Activated T-cell treated with anti-CD3 and anti-CD28 coated beads, Interleukin-2, amount 50 U/mL, for 4 hours (primary cell): Measurements from ENCODE around the gene NACC2. TPM values are rescaled to one million over a fixed set of nuclear protein-coding genes. Genes with fewer than 3 reads are reported as not detected.

Source experiments
- ATAC-seq, 2 donors: fragments of 200-7000 bp; cut with Tn5 transposase; one replicate each; pipeline ENCODE4 v1.10.0; 2021
- DNase-seq: peaks from one replicate; pipeline ENCODE4 v3.0.0-alpha.2; 2020
- H3K27me3 Mint-ChIP-seq: one replicate; pipeline ENCODE4 v1.8.0; 2021; ENCODE audit warnings: low read depth, mixed read lengths
- H3K36me3 Mint-ChIP-seq: one replicate; pipeline ENCODE4 v1.8.0; 2022; ENCODE audit warnings: mixed read lengths; ENCODE audit not compliant: insufficient read depth
- H3K4me1 Mint-ChIP-seq: one replicate; pipeline ENCODE4 v1.8.0; 2021; ENCODE audit warnings: low read depth, mixed read lengths
- H3K4me3 Mint-ChIP-seq: one replicate; pipeline ENCODE4 v1.8.0; 2021; ENCODE audit warnings: mild to moderate bottlenecking, moderate library complexity, mixed read lengths
- H3K9me3 Mint-ChIP-seq: one replicate; pipeline ENCODE4 v1.8.0; 2021; ENCODE audit warnings: mixed read lengths
- total RNA-seq, 3 donors: library from RNA; stranded (reverse); gene quantifications; one replicate each; pipeline ENCODE4 v1.2.1, GENCODE V29; 2021

The NACC2 gene
- total RNA-seq, 3 donors from 2014 or later: 5.9 to 6.2 (median 6.0) TPM

DNA sequence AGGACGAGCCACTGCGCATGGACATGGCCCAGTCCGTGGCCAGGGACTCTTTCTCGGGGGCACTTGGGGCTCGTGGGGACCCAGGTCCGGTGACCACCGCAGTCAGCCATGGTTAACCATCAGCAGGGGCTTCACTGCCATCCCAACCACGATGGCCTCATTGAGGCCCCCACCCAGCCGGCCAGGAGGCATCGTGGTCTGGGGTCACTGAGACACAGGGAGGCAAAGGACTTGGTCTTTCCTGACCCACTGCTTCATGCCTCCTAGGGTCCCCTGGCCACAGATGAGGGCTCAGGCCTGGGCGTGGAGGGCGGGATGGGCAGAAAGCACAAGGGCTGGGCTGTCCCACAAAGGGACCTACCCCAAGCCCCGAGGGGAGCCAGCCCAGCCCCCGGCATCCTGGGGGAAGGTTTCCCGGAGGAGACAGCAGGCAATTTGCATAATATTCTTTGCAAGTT, 6.6 kb downstream of the NACC2 start:
- no peak overlapping the region for H3K4me3 Mint-ChIP-seq
- no peak for DNase-seq

DNA sequence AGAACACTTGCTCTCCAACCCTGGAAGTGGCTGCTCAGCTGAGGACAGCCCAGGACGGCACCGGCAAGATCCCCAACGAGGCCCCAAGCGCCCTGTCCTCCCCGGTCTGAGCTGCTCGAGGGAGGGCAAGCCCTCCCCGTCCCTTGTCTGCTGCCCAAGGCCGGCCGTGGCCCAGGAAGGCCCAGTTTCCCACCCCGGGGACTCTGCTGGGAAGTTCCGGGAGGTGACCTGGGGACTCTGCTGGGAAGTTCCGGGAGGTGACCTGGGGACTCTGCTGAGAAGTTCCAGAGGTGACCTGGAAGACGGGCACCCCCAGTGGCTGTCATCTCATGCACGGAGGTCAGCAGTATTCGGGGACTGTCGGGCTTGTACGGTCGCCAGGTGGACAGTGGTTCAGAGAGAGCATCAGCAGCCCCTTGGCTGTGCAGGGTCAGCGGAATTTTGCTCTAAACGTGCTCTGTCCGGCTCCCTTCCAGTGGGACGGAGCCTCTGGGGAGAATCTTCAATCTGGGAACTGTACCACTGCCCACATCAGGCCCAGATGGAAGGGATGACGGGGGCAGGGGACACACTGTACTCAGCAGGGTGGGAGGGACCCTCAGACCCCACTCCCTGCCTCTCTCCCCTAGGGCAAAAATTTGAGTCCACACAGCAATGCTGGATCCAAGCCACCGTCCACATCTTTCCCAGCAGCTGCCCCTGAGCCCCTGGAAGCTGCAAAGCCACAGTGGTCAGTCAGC, 7.2 kb downstream of the NACC2 start:
- H3K4me1 Mint-ChIP-seq: peaks cover 12% of the 10 kb centered on the region
- H3K4me3 Mint-ChIP-seq: no peak overlapping the region
- H3K27me3 Mint-ChIP-seq: no peaks in the 10 kb centered on the region
- no peaks in the 10 kb centered on the region for H3K9me3 Mint-ChIP-seq
- DNase-seq: no peak
- no peaks in the 10 kb centered on the region for H3K36me3 Mint-ChIP-seq
- ATAC-seq: no peak

More for the DNA sequence above, 6.6 kb downstream of the NACC2 start:
- H3K9me3 Mint-ChIP-seq: no peaks in the 10 kb centered on the region
- H3K27me3 Mint-ChIP-seq: no peaks in the 10 kb centered on the region
- ATAC-seq: no peak
- H3K4me1 Mint-ChIP-seq: peaks cover 15% of the 10 kb centered on the region
- H3K36me3 Mint-ChIP-seq: no peaks in the 10 kb centered on the region

DNA sequence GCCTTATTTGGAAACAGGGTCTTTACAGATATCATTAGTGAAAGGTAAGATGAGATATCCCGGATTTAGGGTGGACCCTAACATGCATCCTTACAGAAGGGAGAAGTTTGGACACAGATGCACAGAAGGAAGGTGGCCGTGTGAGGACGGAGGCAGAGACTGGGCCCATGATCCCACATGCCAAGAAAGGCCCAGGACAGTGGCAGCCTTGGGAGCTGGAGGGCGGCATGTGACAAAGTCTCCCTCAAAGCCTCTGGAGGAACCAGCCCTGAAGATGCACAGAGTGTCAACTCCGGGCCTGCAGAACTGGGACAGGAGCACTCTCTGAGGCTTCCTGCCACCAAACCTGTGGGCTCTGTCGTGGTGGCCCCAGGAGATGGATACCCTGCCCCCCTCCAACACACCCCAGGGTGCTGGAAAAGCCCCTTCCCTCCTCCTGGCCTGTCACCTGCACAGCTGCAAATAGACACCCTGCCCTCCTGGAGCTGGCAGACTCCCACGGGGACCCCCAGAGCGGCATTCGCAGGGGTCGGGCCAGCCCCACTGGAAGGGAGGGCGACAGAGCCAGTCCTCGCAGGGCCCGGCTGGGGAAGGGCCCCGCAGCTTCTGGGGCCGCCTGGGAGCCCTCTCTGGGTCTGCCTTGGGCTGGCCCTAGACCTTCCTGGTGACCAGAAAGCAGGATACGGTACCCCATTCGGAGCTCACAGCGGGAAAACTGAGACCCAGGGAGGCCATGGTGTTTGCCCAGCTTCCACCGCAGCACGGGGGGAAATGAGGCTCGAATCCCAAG, 7.9 kb downstream of the NACC2 start:
- Mint-ChIP-seq H3K9me3 (no peaks in the 10 kb centered on the region), H3K4me1 (peaks cover 11% of the 10 kb centered on the region), H3K36me3 (peaks cover 2% of the 10 kb centered on the region), H3K27me3 (no peaks in the 10 kb centered on the region), H3K4me3 (no peak overlapping the region)
- DNase-seq (no peak), ATAC-seq (no peak)

DNA sequence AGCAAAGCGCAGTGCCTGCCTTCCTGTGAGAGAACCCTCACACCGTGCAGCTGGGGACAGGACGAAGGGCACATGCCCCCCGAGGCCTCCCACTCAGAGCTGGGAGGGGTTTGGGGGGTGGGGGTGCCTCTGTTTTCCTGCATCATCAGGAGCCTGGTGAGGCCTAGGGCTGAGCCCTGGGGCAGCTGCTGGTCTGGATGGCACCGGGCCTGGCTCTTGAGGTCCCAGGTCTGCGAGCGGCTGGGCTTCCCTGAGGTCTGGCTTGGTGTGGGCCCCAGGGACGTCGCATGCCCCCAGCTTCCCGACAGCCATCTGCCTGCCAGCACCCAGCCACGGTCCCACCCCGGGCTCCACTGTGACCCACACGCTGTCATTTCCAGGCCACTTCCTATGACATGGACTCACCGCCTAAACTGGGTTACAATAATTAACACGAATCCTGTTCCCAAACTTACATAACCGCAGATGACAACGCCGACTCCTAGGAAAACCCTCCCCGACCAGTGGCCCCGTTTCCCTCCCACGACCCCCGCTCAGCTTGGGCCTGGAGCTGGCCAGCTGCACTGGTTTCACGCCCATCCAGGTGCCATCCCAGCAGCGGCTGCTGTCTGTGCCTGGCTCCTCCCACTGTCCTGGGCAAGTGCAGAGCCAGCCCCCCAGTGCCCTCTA, 8.7 kb downstream of the NACC2 start:
- peaks cover 2% of the 10 kb centered on the region for H3K36me3 Mint-ChIP-seq
- DNase-seq (no peak), ATAC-seq (no peak)

DNA sequence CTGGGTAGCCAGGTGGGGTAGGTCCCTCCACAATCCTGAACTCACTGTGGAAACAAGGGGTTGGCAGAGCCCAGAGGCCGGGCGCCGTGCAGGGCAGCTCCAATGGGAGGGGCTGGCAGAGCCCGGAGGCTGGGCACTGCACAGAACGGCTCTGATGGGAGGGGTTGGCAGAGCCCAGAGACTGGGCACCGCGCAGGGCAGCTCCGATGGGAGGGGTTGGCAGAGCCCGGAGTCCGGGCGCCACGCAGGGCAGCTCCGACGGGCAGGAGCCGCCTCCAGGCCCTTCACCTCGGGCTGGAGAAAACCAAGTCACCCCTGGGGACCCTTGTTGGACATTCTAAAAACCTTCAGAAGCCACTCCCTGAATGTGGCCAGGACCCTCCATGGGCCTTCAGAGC, 9.3 kb downstream of the NACC2 start:
- Mint-ChIP-seq H3K4me1 (peaks cover 11% of the 10 kb centered on the region), H3K36me3 (peaks cover 2% of the 10 kb centered on the region), H3K4me3 (no peak overlapping the region), H3K27me3 (no peaks in the 10 kb centered on the region), H3K9me3 (no peaks in the 10 kb centered on the region)
- no peak for ATAC-seq
- DNase-seq: no peak

More for the DNA sequence above, 8.7 kb downstream of the NACC2 start:
- no peaks in the 10 kb centered on the region for H3K27me3 Mint-ChIP-seq
- H3K4me3 Mint-ChIP-seq: no peak overlapping the region
- no peaks in the 10 kb centered on the region for H3K9me3 Mint-ChIP-seq
- H3K4me1 Mint-ChIP-seq: peaks cover 11% of the 10 kb centered on the region

DNA sequence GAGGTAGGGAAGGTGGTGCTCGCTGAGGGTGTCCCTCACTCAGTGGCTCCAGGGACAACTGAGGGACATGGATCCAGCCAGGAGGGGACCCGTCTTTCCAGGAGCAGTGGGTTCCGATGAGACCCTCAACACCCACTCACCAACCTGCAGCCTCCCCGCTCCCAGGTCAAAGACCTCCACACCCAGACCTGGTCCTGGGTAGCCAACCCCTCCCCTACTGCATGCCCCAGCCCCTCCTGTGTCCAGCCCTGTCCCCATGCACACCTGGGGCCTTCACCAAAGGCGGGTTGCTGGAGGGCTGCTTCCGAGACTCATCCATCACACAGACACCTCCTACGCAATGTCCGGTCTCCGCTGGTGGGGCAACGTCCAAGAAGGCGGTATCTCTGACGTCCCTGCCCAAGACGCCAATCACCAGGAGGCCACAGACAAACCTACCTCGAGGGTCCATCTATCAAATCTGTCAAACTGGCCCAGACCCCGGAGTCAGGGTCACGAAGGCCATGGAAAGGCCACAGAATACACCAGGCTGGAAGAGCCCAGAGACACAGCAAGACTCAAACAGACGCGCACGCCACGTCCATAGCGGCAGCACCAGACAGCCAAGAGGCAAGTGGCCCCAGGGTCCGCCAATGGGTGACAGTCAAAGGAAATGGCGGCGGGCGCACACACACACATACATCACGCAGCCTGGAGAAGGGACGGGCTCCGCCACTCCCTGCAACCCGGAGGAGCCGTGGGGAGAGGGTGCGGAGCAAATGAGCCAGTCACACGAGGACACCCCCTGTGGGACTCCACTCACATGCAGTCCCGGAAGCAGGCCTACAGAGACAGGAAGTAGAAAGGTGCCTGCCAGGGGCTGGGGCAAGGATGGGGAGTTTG, 10.8 kb downstream of the NACC2 start:
- ATAC-seq (no peak), DNase-seq (no peak)
- peaks cover 5% of the 10 kb centered on the region for H3K4me1 Mint-ChIP-seq
- H3K9me3 Mint-ChIP-seq: no peaks in the 10 kb centered on the region
- no peak overlapping the region for H3K4me3 Mint-ChIP-seq
- H3K36me3 Mint-ChIP-seq: peaks cover 2% of the 10 kb centered on the region
- no peaks in the 10 kb centered on the region for H3K27me3 Mint-ChIP-seq

DNA sequence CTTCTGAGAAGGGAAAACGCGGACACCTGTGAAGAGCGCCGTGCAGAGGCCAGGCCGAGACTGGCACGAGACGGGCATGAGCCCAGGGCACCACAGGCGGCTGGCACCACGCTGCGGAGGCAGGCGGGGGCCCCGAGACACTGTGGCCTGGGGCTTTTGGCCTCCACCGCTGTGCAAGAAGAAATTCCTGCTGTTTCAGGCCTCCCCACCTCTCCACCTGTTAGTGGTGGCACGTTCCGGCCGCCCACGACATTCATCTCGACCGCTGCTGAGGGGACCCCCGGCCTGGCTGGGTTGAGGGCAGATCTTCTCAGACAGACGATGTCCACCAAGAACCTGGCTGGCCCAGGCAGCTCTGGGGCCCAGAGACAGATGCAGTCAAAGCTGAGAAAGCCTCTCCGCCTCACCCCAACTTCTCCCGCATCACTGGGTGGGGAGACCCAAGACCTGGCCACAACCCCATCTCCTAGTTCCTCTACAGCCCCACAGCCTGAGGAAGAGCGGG, 11.5 kb downstream of the NACC2 start:
- DNase-seq: no peak
- H3K36me3 Mint-ChIP-seq: peaks cover 2% of the 10 kb centered on the region
- H3K4me1 Mint-ChIP-seq: peaks cover 5% of the 10 kb centered on the region
- H3K27me3 Mint-ChIP-seq: no peaks in the 10 kb centered on the region
- H3K4me3 Mint-ChIP-seq: no peak overlapping the region
- no peaks in the 10 kb centered on the region for H3K9me3 Mint-ChIP-seq
- ATAC-seq: no peak

DNA sequence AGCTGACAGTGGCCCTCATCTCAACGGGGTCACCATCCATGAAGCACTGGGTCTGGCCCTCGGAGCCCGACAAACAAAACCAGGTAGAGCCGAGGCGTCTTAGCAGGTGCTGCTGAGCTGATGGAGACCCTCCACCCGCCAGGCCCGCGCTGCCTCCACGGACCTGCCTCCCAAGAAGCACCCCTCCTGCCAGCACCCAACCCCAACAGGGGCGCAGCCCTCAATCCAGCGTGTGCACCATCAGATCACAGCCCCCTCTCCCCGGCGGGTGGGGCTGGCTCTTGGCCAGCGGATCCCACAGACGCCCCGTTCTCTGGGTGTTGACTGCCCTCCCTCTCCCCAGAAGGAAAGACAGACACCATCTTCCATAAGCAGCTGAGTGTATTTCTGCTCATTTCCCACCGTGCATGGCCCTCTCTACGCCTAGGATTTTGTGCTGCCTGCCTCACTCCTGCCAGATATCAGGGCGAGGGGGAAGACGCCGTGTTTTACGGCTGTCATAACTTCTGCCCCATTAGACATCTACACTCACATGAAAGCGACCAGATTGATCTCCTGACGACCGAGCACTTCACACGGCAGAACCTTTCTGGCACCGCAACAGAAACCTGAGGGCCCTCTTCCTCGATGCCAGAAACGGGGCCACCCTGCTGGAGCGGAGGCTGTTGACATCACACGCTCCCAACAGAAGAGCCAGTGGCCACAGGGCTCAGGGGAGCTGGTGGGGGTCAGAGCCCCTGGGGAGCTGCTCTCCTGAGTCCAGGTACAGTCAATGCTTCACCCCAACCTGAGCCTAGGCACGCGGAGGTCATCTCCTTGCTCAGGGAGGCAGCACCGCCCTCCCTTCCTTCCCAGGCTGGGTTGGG, 12.4 kb downstream of the NACC2 start:
- Mint-ChIP-seq H3K27me3 (no peaks in the 10 kb centered on the region), H3K4me1 (peaks cover 5% of the 10 kb centered on the region), H3K4me3 (no peak overlapping the region), H3K36me3 (peaks cover 2% of the 10 kb centered on the region), H3K9me3 (no peaks in the 10 kb centered on the region)
- DNase-seq: no peak
- no peak for ATAC-seq

DNA sequence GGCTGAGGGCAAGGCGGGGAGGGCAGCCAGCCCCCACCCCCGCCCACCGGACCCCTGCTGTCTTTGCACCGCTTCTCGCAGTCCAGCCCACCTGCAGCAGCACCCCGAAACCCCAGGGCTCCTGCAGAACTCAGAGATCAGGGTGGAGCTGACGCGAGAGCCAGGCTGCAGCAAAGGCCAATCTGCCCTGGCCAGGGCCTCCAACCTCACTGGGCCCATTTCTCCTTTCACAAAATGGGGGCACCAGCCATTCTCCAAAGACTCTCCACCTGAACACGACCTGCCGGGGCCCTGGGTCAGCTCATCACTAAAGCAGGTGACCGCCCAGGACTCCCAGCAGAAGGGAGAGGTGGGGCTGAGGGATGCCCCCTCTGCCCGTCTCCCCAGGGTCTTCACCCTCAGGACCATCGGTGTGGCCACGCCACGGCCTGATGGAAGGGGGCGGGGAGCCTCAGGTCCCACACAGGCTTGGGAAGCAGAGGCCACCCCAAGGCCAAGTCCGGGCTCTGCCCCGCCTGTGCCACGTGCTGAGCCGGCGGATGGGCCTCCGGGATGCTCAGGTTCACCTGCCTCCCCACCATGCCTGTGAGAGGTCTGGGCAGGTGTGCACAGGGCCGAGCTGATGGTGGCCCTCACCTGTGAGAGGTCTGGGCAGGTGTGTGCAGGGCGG, 13.1 kb downstream of the NACC2 start:
- Mint-ChIP-seq H3K9me3 (no peaks in the 10 kb centered on the region), H3K4me3 (no peak overlapping the region), H3K36me3 (peaks cover 2% of the 10 kb centered on the region), H3K4me1 (peaks cover 8% of the 10 kb centered on the region), H3K27me3 (no peaks in the 10 kb centered on the region)
- ATAC-seq: no peak
- DNase-seq: no peak

DNA sequence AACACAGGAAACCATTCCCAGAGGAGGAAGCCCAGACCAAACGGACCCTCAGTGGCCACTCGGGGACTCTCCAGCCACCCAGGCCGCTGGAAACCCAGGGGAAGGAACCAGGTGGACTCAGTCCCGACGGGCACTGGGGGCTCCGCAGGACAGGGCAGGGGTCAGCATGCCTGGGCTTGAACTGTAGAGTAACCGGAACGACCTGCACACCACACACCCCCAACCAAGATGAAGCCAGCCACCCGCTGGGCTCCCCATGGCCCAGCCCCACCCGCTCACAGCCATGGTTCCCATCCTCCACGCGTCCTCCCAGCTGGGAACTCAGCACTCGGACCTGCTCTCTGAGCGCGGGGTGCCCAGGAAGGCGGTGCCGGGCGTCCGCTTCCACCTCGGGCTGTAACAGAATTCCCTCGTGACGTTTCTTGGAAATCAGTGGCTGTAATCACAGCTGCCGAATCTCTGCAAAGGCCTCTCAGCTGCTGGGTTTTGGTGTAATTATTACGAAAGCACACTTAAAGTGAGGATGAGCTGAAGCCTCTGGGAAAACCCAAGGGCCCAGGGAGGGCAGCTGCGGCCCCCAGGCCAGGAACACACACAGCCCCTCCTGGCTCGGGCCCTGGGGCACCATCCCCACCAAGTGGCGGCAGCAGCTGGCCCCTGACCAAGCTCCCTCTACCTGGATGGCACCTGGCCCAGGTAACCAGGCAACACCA, 13.8 kb downstream of the NACC2 start:
- Mint-ChIP-seq H3K27me3 (no peaks in the 10 kb centered on the region), H3K36me3 (peaks cover 2% of the 10 kb centered on the region), H3K9me3 (no peaks in the 10 kb centered on the region), H3K4me1 (peaks cover 11% of the 10 kb centered on the region), H3K4me3 (no peak overlapping the region)
- ATAC-seq: no peak
- DNase-seq: no peak

DNA sequence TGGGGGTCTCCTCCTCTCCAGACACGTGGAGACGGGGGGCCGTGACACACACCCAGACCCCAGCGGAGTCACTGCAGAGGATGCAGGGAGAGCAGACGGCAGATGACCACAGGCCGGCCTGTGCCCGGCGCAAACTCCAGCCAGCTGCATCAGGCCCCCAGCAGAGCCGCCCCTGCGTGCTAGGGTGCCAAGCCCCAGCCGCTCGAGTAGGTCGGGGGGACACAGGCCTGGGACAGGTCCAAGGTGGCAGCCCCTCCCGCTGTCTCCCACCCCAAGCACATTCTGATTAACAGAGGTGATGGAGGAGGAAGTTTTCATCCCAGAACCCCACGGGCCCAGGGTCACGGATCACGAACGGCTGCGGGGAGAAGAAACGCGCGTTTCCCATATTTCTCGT, 14.4 kb downstream of the NACC2 start:
- Mint-ChIP-seq H3K27me3 (no peaks in the 10 kb centered on the region), H3K4me3 (no peak overlapping the region), H3K36me3 (peaks cover 2% of the 10 kb centered on the region), H3K4me1 (peaks cover 16% of the 10 kb centered on the region), H3K9me3 (no peaks in the 10 kb centered on the region)
- ATAC-seq: no peak
- no peak for DNase-seq

DNA sequence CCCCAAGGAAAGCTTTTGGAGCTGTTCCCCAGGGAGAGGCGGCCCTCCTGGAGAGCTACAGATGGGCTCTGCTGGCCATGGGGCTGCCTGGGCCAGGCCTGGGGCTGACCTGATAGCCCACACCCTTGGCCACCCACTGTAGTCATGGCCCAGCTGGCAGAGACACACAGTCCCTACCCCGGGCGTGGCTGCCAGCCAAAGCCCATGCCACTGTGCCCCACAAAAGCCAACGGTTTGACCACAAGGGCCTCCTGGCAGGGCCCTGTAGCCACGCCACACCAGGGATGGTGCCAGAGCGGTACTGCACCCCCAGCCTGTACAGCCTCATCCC, 15.2 kb downstream of the NACC2 start:
- DNase-seq (no peak), ATAC-seq (no peak)
- H3K36me3 Mint-ChIP-seq: peaks cover 2% of the 10 kb centered on the region
- H3K27me3 Mint-ChIP-seq: no peaks in the 10 kb centered on the region
- peaks cover 21% of the 10 kb centered on the region for H3K4me1 Mint-ChIP-seq
- H3K4me3 Mint-ChIP-seq: no peak overlapping the region
- no peaks in the 10 kb centered on the region for H3K9me3 Mint-ChIP-seq
